HepG2 (cell line): Measurements from ENCODE around the gene NOL12. TPM values are rescaled to one million over a fixed set of nuclear protein-coding genes. Genes with fewer than 3 reads are reported as not detected.

Experiments
- ATAC-seq: fragments of 200-7000 bp; cut with Tn5 transposase; 3 replicates; pipeline ENCODE4 v1.9.1; 2020; ENCODE audit warnings: mild to moderate bottlenecking, moderate library complexity
- BruUV-seq: library from RNA; stranded (reverse); fragments of 400-500 nt; replicated peaks from 2 replicates; lab custom pipeline; 2021; lab: Mats Ljungman, UMichigan
- CTCF ChIA-PET: fragments of 300-600 bp; formaldehyde crosslinking; extraction: SDS; loops from one replicate; lab custom pipeline; 2021; ENCODE audit warnings: low total read pairs, inconsistent platforms, low intra/inter-chr PET ratio; lab: Yijun Ruan, JAX
- POLR2A ChIA-PET: fragments of 350-600 bp; sonication (Branson Sonifier 250); formaldehyde crosslinking; loops from one replicate; lab custom pipeline; 2020; ENCODE audit warnings: antibody characterized with exemption, inconsistent platforms; lab: Yijun Ruan, JAX
- DNase-seq: peaks from one replicate; pipeline ENCODE4 v3.0.0-alpha.2; 2015; ENCODE audit warnings: low spot score
- FAIRE-seq: peaks from 3 replicates; lab custom pipeline; 2011; peaks lifted over from hg19 to GRCh38; lab: Jason Lieb, UNC
- H2AFZ ChIP-seq: one replicate; pipeline ENCODE4 v1.6.1; 2011; ENCODE audit warnings: low read length, inconsistent platforms
- H3K27ac ChIP-seq: fragments of 300-600 bp; 3 replicates; pipeline ENCODE4 v1.8.0; 2011; ENCODE audit warnings: mixed run types, mild to moderate bottlenecking, mixed read lengths, low read length, inconsistent platforms; ENCODE audit not compliant: insufficient read depth; ENCODE audit errors: extremely low read length
- H3K27me3 ChIP-seq, 2 experiments: fragments of 200-600 bp in 1 of 2; 2 replicates in 1 of 2; 3 replicates in 1 of 2; pipeline versions ENCODE4 v1.6.0 to v1.8.0; 2011; ENCODE audit warnings: low read length in 2 of 2, mild to moderate bottlenecking in 2 of 2, moderate library complexity in 2 of 2, inconsistent platforms in 1 of 2; ENCODE audit not compliant: insufficient read depth in 2 of 2, control insufficient read depth in 1 of 2
- H3K36me3 ChIP-seq, 2 experiments: fragments of 200-600 bp in 1 of 2; replicated peaks in 1 of 2; 2 replicates in 1 of 2; 3 replicates in 1 of 2; pipeline versions ENCODE4 v1.5.1 to v1.8.0; 2011; ENCODE audit warnings: low read length in 2 of 2, inconsistent platforms in 1 of 2; ENCODE audit not compliant: insufficient read depth in 2 of 2, control insufficient read depth in 1 of 2
- H3K4me1 ChIP-seq: 2 replicates; pipeline ENCODE4 v1.5.1; 2012; ENCODE audit warnings: low read length, inconsistent platforms; ENCODE audit not compliant: insufficient read depth
- H3K4me2 ChIP-seq: 2 replicates; pipeline ENCODE4 v1.6.0; 2011; ENCODE audit warnings: low read depth, low read length, inconsistent platforms
- H3K4me3 ChIP-seq, 3 experiments: fragments of 200-600 bp in 1 of 3; sonication (generic), shearing (Covaris generic) in 1 of 3; replicated peaks in 1 of 3; 2 replicates each; pipeline ENCODE4 v1.5.1; 2011 to 2016; ENCODE audit warnings: low read length in 3 of 3, inconsistent platforms in 2 of 3, low read depth in 2 of 3, mild to moderate bottlenecking in 2 of 3, control low read depth in 1 of 3, mixed read lengths in 1 of 3; ENCODE audit not compliant: insufficient read depth in 1 of 3
- H3K79me2 ChIP-seq: one replicate; pipeline ENCODE4 v1.6.1; 2011; ENCODE audit warnings: low read length, inconsistent platforms; ENCODE audit not compliant: insufficient read depth
- H3K9ac ChIP-seq: 2 replicates; pipeline ENCODE4 v1.6.0; 2011; ENCODE audit warnings: mild to moderate bottlenecking, low read depth, low read length, inconsistent platforms; ENCODE audit not compliant: insufficient read depth
- H3K9me3 ChIP-seq: 2 replicates; pipeline ENCODE4 v1.5.1; 2012; ENCODE audit warnings: mild to moderate bottlenecking, low read length
- H4K20me1 ChIP-seq: 2 replicates; pipeline ENCODE4 v1.6.0; 2011; ENCODE audit warnings: inconsistent platforms, mild to moderate bottlenecking, low read length, moderate library complexity; ENCODE audit not compliant: insufficient read depth
- ZHX2 ChIP-seq, 2 experiments: sonication (generic) in 1 of 2; formaldehyde crosslinking in 1 of 2; IDR thresholded peaks; 2 replicates each; pipeline versions ENCODE4 v1.6.1 to v1.9.0; 2014 to 2022; ENCODE audit warnings: antibody characterized with exemption in 1 of 2, borderline replicate concordance in 1 of 2, inconsistent platforms in 1 of 2, low read depth in 1 of 2, missing genetic modification reagents in 1 of 2
- WGBS: methylation state at CpG from one replicate; pipeline ENCODE4 v1.1.6; 2017; ENCODE audit warnings: low lambda C conversion rate; 5-methylcytosine and 5-hydroxymethylcytosine counted together
- in situ Hi-C: cut with HindIII; loops from 2 replicates; pipeline ENCODE4 v1.10.0; 2017; ENCODE audit warnings: low pct_unique_long_range_greater_than_20kb; ENCODE audit not compliant: extremely low pct_ligation_motif_present
- intact Hi-C: fragments of 100-400 bp; cut with micrococcal nuclease; formaldehyde crosslinking; loops from one replicate; pipeline ENCODE4 v1.10.0; 2022; ENCODE audit not compliant: unreplicated experiment
- polyA plus RNA-seq, 8 experiments: library from polyadenylated mRNA; depleted of rRNA in 3 of 8; stranded (reverse) in 7 of 8; unstranded in 1 of 8; fragments of >200 nt; fragmentation: Illumina TruSeq in 4 of 8; extraction: Trizol in 4 of 8; gene quantifications; 2 replicates each; pipeline versions ENCODE4 v1.2.1 to v1.2.3, GENCODE V29; 2011 to 2016; ENCODE audit warnings: low read depth in 4 of 8, missing spikeins in 1 of 8, mixed read lengths in 1 of 8; ENCODE audit not compliant: insufficient read depth in 1 of 8
- total RNA-seq, 5 experiments: library from RNA; depleted of rRNA; stranded (reverse); fragments of >200 nt; fragmentation: Illumina TruSeq; extraction: Trizol; gene quantifications; 2 replicates each; pipeline ENCODE4 v1.2.3, GENCODE V29; 2016; ENCODE audit warnings: low read depth in 1 of 5

The NOL12 gene
- total and polyA plus RNA-seq, 2 of the 13 experiments (the other 11 are each of a cell fraction or from before 2014, with no cell fraction given) = 14.3 to 31.4 TPM

- H3K4me3 ChIP-seq = no peak overlapping the region
- H2AFZ ChIP-seq = no peak overlapping the region
- H3K4me2 ChIP-seq = no peak overlapping the region
- no peak overlapping the region for H3K9ac ChIP-seq
- no peaks in the 10 kb centered on the region for H3K4me1 ChIP-seq
- ATAC-seq (no peak), FAIRE-seq (no peak), DNase-seq (no peak)
- no peaks in the 10 kb centered on the region for H3K79me2 ChIP-seq
- H3K36me3 ChIP-seq = peaks cover 0 to 3% of the 10 kb centered on the region in 2 experiments; a peak in 2 of 5 replicates
- ChIA-PET CTCF (no interaction called here), POLR2A (no interaction called here)
- in situ Hi-C loops = no loop called here
- BruUV-seq = no TSS peak
- H3K27ac ChIP-seq = no peak overlapping the region
- H4K20me1 ChIP-seq = no peaks in the 10 kb centered on the region
- no peaks in the 10 kb centered on the region; a peak in 1 of 5 replicates for H3K27me3 ChIP-seq
- no peak for TF ChIP-seq ZHX2 (IDR thresholded peaks at IDR 0.05; ENCODE audit: low read depth)
- TF ChIP-seq ZHX2 (CRISPR knock-in tag; IDR thresholded peaks at IDR 0.05; ENCODE audit: borderline replicate concordance) = no peak
- WGBS = 94% methylated on average over 6 of the region's 7 CpGs
- H3K9me3 ChIP-seq = no peaks in the 10 kb centered on the region
- intact Hi-C loops = no loop called here
Observed at GRCh38 chr22:37713761-37714160, 27.6 kb downstream of the NOL12 start.
